Measurements from ENCODE around the gene TTLL7.

DNA sequence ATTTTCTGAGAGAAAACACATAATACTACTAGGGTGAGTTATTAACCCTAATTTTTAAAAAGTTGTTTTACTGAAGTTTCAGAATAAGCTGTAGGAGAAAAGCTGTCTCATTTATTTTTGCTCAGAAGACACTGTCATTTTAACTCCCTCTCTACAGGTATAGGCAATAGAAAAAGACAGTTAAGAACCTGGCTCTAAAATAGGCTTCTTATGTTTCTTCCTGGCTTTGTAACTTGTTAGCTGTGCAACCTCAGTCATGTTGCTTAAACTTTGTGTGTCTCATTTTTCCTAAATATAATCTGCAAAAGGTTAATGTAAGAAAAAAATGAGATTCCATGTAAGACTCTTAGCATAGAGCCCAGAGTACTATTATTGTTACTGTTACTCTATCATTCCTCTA lies 64.4 kb downstream of the TTLL7 start:
- TF ChIP-seq, protein P1, sequence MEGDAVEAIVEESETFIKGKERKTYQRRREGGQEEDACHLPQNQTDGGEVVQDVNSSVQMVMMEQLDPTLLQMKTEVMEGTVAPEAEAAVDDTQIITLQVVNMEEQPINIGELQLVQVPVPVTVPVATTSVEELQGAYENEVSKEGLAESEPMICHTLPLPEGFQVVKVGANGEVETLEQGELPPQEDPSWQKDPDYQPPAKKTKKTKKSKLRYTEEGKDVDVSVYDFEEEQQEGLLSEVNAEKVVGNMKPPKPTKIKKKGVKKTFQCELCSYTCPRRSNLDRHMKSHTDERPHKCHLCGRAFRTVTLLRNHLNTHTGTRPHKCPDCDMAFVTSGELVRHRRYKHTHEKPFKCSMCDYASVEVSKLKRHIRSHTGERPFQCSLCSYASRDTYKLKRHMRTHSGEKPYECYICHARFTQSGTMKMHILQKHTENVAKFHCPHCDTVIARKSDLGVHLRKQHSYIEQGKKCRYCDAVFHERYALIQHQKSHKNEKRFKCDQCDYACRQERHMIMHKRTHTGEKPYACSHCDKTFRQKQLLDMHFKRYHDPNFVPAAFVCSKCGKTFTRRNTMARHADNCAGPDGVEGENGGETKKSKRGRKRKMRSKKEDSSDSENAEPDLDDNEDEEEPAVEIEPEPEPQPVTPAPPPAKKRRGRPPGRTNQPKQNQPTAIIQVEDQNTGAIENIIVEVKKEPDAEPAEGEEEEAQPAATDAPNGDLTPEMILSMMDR (IDR thresholded peaks at IDR 0.05; ENCODE audit: low read length) = no peak
- TF ChIP-seq EZH2 (IDR thresholded peaks at IDR 0.05; ENCODE audit: borderline replicate concordance, low read length) = no peak
